SK-N-DZ (cell line): ENCODE measurements around the gene RNF182.
"Not testable (repeated sequence)": the region's sequence is repeated elsewhere in the genome, so short reads cannot be mapped to it uniquely, and the experiment has no call there.

ENCODE experiments used
- DNase-seq: peaks from one replicate; pipeline ENCODE4 v3.0.0-alpha.2; 2015; ENCODE audit warnings: low spot score

RNF182 gene

GRCh38 chr6:13917141-13917540 lies 7.6 kb upstream of the RNF182 start:
- DNase-seq: no peak

GRCh38 chr6:13918686-13919250 lies 6.0 kb upstream of the RNF182 start:
- no peak for DNase-seq

- DNase-seq: no peak
Measured at GRCh38 chr6:13919861-13920260, 4.9 kb upstream of the RNF182 start.

- no peak for DNase-seq
Measured at GRCh38 chr6:13920552-13920951, 4.2 kb upstream of the RNF182 start.

- no peak for DNase-seq
Measured at GRCh38 chr6:13922750-13923149, 2.0 kb upstream of the RNF182 start.

GRCh38 chr6:13923527-13924145 lies 1.1 kb upstream of the RNF182 start:
- no peak for DNase-seq

- peak; percentile 84 for DNase-seq
Measured at GRCh38 chr6:13924146-13924948, 405 bp upstream of the RNF182 start.

- no peak for DNase-seq
Measured at GRCh38 chr6:13926378-13926777, 1.6 kb downstream of the RNF182 start.

- DNase-seq: no peak
Measured at GRCh38 chr6:13927203-13927602, 2.5 kb downstream of the RNF182 start.

GRCh38 chr6:13929196-13929595 lies 4.4 kb downstream of the RNF182 start:
- no peak for DNase-seq

GRCh38 chr6:13931797-13932402 lies 7.1 kb downstream of the RNF182 start:
- no peak for DNase-seq

- no peak for DNase-seq
Measured at GRCh38 chr6:13932785-13933184, 8.0 kb downstream of the RNF182 start.

- DNase-seq: no peak
Measured at GRCh38 chr6:13934721-13935120, 10.0 kb downstream of the RNF182 start.

GRCh38 chr6:13935190-13935880 lies 10.6 kb downstream of the RNF182 start:
- DNase-seq: no peak

GRCh38 chr6:13935881-13936261 lies 11.1 kb downstream of the RNF182 start:
- not testable (repeated sequence) for DNase-seq

GRCh38 chr6:13941902-13942301 lies 17.1 kb downstream of the RNF182 start:
- DNase-seq: no peak

GRCh38 chr6:13943943-13944342 lies 19.2 kb downstream of the RNF182 start:
- no peak for DNase-seq

GRCh38 chr6:13946506-13946905 lies 21.8 kb downstream of the RNF182 start:
- no peak for DNase-seq

- DNase-seq: no peak
Measured at GRCh38 chr6:13947611-13948178, 22.9 kb downstream of the RNF182 start.

GRCh38 chr6:13952101-13952500 lies 27.3 kb downstream of the RNF182 start:
- no peak for DNase-seq

GRCh38 chr6:13953061-13953705 lies 28.4 kb downstream of the RNF182 start:
- DNase-seq: no peak
